Ovary (tissue), 3 donors: ENCODE results near the gene WWOX.

Experiments used
- POLR2A ChIP-seq: fragments of 450-650 bp; IDR thresholded peaks from one replicate; pipeline ENCODE4 v1.6.1; 2017; ENCODE audit warnings: antibody characterized with exemption, mild to moderate bottlenecking, moderate library complexity
- TF ChIP-seq, protein P1 (sequence below), 3 donors: fragments of 450-650 bp in 2 of 3; fragments of 200-600 bp in 1 of 3; IDR thresholded peaks; one replicate each; pipeline versions ENCODE4 v1.5.1 to v1.8.0; 2016 to 2022; ENCODE audit warnings: antibody characterized with exemption in 3 of 3, mild to moderate bottlenecking in 1 of 3
- donor health status: DM: no; HTN: no; CAD: no.

DNA sequence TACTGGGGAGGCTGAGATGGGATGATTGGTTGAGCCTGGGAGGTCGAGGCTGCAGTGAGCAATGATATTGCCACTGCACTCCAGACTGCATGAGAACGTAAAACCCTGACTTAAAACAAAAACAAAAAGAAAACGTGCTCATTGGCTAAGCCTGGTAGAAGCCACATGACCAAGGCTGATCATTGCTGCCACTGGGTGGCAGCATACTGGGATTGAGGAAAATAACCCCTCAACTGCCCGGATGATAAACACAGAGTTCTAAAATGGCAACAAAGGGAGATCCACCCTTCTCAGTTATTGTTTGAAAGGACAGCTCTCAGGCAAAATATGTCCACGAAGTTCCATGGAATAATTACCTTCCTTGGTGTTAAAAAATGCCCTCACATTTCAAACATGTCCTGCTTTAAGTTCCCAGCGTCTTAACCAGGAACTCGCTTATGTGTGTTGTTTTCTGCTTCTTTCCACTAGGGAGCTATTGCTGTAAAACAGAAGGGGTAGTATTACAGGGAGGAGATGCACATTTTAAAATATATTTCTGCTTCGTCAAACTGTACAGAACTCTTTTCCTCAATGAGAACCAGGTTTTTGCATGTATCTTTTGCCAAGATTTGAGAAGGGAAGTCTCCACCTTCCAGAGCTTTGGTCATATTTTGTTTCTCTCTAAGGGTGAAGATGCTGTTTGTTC, 825.8 kb downstream of the WWOX start:
- TF ChIP-seq, protein P1, sequence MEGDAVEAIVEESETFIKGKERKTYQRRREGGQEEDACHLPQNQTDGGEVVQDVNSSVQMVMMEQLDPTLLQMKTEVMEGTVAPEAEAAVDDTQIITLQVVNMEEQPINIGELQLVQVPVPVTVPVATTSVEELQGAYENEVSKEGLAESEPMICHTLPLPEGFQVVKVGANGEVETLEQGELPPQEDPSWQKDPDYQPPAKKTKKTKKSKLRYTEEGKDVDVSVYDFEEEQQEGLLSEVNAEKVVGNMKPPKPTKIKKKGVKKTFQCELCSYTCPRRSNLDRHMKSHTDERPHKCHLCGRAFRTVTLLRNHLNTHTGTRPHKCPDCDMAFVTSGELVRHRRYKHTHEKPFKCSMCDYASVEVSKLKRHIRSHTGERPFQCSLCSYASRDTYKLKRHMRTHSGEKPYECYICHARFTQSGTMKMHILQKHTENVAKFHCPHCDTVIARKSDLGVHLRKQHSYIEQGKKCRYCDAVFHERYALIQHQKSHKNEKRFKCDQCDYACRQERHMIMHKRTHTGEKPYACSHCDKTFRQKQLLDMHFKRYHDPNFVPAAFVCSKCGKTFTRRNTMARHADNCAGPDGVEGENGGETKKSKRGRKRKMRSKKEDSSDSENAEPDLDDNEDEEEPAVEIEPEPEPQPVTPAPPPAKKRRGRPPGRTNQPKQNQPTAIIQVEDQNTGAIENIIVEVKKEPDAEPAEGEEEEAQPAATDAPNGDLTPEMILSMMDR (IDR thresholded peaks at IDR 0.05) = no peak
- no peak for TF ChIP-seq POLR2A
